Fibroblast of skin of left biceps (primary cell): ENCODE data around the gene ANO4.

Experiments used
- DNase-seq, 2 experiments: peaks; one replicate each; pipeline ENCODE4 v3.0.0-alpha.2; 2013; ENCODE audit warnings: low read depth in 2 of 2

ANO4 gene

DNA sequence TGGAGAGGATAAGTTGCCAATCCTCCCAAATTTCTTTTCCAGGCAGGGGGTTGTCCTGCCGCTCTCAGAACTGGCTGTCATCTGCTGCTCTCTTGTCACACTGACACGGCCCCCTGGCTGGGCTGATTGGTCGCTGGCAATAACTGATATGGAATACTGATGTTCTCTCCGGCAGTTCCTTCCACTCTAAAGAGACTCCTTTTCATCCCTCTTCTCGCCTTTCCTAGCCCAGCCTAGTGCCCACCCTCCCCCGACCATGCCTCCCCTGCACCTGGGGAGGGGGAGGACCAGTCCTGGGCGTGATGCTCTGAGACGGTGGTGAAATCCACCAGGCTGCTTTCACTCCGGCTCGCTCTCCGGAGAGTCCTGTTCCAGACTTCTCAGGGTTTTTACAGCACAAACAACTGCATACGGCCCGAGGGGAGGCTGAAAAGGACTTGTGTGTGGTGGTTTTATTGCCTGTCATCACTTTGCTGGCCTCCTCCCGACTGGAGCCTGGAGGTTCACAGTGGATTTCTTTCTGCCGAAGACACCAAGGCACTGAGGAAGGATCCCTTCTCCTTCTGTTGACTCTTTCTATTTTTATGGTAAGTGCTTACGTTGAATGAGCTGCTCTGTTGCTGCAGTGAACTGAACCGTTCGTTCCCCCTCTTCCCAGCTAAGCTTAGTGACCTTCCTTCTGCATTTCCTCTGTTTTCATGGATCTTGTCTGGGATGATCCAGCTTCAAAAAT is at the start of gene ANO4:
TSS of gene ANO4 (plus strand) at position 336 of the 733 bp plus-strand sequence. CDS start 107,010 bp downstream, outside the sequence.
- DNase-seq = no peak

DNA sequence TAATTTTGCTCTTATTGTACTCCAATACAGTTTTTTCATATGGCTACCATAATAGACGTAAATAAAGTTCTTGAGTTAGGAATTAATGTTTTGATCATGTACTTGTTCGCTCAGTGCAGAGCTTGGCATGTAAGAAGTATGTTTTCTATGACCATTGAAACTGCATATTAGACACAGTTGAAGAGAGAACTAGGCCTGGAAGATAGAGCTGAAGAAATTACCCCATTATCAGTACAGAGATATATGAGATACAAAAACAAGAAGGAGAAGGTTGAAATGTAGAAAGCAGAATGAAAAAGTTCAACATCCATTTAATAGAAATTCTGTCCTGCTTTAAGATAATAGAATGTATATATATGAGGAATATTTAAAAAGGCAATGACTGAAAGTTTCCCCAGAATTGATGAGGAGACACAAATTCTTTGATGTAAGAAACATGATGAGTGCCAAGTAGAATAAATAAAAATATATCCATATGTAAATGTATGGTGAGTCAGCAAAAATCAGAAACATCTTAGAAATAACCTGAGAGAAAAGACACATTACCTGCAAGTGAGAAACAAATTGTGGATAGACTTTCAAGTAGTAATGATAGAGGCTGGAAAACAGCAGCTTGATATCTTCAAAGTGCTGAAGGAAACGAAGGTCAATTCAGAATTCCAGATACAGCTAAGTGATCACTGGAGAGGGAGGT is 49.1 kb upstream of the ANO4 start:
- no peak for DNase-seq

DNA sequence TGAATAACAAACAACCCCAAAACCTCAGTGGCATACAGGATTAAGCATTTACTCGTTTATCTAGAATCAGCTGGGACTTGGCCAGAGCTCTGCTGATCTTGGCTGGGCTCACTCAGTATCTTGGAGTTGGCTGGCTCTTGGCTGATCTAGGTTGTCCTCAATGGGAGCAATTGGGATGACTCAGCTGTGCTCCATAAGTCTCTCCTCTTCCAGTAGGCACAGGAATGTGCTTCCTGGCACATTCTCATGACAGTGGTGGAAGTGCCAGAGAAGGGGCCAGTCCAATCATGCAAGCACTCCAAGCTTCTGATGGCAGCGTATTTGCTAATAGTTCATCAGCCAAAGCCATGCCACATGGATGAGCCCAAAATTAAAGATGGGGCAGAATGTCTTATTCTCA is 41.7 kb upstream of the ANO4 start:
- no peak for DNase-seq

DNA sequence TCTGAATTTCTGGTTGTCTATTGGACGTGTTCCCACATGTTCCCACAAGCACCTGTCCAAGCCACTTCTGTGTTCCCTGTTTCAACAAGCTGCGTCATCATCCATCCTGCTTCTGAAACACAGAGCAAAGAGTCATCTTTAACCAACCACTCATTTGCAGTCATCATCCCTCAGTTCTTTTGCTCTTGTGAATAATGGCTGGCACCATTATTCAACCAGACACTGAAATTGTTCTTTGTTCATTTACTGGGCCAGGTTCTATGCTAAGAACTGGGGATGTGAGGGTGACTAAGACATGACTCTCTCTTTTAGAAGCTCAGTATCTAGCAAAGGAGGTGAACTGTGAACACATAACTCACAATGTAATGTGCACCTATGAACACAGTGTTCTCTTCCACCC is 40.7 kb upstream of the ANO4 start:
- no peak for DNase-seq

DNA sequence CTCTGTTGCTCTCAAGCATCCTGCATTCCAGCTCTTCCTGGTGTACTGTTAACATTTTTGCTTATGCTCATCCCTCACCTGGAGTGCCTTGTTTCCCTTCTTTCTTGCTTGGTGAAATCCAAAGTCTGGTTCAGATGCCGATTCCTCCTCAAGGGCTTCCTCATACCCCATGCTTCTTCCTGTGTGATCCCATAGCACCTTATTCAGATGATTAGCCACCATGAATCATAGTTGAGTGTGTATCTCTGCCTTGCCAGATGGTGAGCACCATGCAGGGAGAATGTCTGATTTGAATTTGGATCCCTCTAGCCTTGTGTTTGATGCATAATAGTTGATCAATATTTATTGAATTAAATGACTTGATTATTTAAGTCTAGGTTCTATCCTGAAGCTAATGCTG is 39.4 kb upstream of the ANO4 start:
- no peak for DNase-seq

DNA sequence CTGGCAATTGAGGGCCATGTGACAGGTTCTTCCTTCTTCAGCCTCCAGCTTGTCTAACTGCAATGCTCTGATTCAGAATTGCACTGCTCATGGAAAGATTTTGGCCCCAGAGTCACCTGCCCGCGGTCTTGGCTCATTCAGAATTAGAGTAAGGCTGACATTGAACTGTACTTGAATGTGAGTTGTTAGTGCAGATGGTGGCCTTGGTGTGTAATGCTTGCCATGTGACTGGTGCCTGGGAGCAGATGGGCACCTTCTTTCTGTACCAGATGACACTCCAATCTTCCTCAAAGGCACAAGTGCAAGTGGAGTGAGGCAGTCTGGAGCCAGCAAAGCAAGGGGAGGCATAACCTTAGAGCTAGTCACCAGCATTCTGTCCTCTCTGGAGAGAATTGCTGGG is 36.5 kb upstream of the ANO4 start:
- no peak for DNase-seq

DNA sequence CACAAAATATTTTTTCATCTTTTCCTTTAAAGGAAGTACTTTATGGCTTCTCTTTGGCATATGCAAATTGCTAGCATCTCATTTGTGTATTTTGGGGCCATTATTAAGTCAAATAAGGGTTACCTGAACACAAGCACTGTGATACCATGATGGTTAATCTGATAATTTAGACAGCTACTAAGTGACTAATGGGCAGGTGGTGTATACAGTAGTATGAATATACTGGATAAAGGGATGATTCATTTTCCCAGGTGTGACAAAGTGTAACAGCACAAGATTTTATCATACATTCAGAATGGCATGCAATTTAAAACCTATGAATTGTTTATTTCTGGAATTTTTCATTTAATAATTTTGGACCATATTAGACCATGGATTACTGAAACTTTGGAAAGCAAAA is 27.2 kb upstream of the ANO4 start:
- DNase-seq = no peak

DNA sequence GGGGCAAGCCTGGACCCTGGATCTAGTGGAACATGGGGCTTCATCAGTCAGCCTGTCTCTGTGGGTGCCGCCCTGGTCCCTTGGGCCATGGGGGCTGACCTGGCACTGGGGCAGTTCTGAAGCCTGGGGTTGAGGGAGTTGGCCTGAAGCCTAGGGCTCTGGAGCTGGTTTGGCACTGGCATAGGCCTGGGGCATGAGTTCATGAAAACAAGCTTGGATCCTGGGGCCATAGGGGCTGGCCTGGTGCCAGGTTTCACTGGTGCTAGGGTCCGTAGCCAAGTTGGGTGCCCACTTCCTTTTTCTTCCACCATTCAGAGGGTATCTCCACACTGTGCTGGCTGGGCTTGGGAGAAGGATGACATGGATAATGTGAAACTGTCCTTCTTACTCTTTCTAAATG is 26.6 kb upstream of the ANO4 start:
- no peak for DNase-seq

DNA sequence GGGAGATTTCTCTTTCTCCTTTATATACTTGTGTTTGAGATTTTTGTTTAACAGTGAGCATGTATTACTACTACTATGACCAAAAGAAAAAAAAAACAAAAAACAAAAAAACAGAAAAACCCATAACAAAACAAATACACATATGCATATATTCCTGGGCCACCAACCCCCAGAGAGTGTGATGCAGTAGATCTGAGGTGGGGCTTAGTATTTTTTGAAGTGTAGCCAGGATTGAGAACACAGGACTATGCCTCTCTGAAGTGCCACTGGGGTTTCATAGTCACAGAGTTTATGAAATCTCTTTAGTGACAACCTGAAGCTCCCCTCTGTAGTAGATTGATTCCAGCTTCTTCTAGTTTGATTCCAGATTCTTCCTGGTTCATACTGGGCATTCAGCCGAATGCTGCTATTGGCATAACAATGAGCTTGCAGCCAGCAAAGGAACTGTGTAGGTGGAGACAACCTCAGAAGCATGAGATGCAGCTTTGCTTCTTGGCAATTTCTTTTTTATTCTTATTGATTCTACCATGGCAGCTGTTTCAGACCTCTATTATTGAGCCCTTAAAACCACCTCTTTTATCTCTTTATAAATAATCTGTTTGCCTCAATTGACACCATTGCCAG is 15.5 kb upstream of the ANO4 start:
- no peak for DNase-seq

DNA sequence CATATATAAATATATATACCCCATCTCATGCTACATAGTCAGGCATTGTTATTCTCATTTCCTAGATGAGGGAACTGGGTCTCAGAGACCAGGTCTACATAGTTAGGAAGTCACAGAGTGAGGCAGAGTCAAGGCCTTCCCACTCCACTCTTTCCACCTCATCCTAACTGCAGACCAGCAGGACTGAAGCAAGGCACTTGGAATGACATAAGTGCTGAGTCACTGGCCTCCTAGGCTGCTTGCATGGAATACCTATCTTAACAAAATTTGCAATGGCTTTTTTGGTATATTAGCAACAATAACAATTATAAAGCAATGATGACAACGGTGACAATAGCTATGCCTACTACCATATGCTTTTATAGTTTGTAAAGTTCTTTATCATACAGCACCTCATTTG is 5.4 kb upstream of the ANO4 start:
- DNase-seq = no peak

DNA sequence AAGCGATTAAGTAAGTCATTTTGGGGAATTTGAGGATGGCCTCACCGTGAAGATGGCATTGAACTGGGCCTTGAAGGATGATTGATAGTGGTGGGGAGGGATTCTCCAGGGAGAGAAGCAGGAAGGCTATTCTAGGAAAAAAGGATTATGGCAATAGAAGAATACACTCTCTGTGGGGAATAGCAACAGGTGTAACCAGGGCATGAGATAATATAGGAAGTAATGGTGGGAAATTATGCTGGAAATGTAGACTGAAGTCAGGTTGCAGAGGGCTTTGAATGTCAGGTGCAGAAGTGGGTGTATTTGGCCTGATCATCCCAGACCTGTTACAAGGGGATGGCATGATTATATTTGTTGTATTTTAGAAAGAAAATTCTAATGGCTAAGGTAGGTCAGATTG is 4.6 kb upstream of the ANO4 start:
- DNase-seq = no peak

DNA sequence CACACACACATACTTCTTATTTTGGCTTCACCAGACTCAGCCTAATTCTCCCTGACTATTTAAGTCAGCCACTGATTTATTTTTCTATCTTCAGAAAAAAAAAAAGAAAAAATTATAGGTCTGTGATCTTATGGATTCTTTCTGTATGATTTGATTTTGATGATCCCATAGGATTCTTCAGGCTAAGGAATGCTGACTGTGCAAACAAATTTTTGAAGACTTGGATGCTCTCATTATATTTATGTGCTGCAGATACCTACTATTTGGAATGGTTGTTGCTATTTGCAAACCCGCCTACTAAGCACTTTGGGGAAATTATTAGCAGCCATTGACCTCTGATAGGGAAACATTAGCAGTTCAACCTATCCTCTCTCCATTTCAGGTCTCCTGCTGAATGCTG is 4.0 kb upstream of the ANO4 start:
- DNase-seq = no peak

DNA sequence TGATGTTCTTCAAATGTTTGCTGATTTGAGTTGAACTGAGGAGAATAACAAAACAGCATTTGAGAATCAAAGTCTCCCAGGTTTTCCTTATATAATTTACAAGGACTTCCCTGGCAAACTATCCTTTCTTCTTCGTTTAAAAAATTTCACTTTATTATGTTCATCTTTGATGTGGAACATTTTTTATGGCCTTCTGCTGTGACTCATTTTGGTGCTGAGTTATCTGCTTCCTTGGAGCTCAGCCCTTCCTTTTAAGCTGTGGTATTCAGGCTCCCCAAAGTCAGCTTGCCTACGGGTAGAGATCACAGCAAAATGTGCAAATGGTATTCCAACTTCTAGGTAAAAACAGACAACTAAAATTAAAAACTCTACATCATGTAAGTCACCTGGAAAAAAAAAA is 1.4 kb upstream of the ANO4 start:
- no peak for DNase-seq

DNA sequence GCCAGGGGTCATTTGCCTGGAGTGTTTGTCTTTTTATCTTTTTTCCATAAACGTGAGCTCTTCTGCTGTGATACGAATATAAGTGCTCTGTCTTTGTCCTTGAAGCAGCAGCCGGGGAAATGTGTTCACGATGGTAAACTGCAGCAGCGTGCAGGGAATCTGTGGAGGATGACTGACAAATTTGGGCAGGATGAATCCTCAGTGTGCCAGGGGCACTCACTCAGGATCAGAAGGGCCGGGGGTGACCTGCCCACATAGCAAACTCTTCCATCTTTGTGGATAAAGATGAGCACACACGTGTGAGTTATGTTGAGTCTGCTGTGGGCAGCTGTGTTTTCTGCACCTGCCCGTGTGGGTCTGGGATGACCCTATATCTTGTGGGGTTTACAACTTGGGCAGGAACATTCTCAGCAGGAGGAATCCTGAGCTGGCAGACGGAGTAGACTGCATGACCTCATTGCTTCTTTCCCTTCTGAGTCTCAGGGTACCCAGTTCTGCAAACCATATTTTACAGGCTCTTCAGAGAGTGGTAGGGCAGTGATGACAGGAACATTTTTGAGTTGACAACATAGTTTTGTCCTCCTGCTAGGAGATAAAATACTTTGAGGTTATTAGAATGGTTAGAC is 711 bp downstream of the ANO4 start:
- DNase-seq = no peak

DNA sequence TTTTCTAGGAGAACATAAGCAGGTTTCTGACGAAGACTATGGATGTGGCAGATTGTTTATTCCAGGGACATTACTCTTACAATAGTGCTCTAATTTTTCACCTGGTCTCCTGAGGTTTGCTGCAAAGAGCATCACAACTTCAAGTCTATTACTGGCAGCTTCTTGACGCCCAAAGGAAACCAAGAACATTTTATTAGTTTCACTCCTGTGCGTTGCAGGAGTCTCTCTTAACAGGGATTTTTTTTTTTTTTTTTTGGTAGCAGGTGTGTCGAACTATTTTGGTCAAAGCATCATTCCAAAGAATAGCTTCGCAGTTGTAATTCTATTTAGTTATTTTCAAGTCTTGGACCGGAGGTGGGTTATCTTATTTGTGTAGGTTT is 1.2 kb downstream of the ANO4 start:
- DNase-seq = no peak

DNA sequence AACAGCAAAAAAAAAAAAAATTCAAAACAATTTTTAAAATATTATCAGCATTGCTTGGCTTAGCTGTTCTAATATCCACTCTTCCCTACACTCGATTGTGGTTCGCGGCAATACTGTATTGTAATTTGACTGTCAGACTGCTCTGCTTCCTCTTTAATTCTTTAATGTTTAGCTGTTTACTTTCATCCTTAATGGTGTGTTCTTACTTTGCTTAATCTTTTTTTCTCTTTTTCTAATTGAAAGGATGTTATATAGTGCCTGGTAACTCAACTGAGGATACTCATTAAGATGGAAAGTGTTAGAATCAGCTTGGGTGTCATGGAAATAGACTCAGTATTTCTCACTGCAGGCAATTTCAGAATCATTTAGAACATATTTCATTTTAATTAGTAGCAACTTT is 2.0 kb downstream of the ANO4 start:
- DNase-seq = no peak

DNA sequence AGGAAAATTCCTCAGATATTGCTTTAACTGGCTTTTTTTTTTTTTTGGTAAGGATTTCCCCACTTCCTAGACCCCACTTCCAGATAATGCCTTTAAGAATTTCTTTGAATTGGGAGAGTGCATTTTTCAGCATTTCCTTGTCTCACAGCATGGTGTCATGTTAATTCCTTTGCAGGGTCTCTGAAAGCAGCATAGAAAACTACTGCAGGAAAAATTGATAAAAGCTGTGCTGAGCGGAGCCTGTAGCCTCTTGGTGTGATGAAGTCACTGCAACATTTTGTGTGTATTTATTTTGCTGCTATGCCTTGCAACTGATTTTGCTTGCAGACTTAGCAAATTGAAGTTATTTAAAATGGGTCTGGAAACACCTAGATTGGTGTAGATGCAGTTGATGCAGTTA is 2.7 kb downstream of the ANO4 start:
- DNase-seq = no peak

DNA sequence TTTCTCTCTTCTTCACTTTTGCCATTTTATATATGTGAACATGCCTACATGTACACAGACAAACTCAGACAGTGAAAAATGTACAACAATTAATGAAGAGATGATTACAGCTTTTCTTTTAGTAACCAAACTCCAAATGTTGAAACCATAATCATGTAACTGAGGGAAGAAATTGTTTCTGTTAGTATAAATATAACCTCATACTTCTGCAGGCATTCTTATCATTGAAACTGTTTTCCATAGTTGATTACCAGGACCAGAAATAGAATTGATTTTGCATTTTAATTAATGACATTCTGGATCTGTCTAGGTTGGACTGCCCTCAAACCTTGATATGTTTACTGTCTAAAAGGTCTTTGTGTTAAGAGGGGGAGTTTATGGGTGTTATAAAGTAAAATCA is 3.2 kb downstream of the ANO4 start:
- DNase-seq = no peak

DNA sequence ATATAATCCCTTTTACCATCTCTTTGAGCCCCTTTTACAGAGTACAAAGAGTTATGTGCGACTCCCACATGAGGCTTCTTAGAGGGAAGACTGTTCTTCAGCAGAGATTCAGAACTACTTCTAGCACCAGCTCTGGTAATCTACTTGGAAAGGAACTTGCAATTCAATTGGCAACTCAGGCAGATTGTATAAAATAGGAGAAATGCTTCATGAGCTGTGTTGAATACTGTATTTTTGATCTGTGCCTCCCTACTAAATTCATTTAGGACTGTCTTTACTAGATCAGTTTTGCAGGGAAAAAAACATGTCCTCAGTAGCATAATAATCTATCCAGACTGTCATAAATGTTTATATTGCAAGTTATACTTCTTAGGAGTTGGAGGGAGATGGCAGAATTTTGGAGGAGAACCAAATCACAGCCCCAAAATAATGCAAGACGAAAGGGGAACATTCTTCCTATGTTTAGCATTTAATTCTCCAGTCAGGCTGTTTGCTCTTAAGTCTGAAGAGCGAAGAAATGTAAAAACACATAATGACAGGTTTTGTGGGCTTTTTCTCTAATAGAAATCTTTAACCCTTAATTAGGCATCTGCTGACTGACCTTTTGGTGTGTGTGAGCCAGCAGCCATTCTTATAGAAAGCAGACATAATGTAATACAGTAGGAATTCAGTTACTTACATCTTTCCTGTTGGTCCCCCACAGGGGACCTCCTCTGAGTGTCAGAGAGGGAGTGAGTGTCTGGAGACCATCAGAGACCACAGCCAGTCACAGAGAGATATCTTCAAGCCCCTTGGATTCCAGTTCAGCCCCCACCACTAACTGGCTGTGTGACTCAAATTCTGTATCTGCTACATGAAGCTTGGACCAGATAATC is 3.9 kb downstream of the ANO4 start:
- no peak for DNase-seq

DNA sequence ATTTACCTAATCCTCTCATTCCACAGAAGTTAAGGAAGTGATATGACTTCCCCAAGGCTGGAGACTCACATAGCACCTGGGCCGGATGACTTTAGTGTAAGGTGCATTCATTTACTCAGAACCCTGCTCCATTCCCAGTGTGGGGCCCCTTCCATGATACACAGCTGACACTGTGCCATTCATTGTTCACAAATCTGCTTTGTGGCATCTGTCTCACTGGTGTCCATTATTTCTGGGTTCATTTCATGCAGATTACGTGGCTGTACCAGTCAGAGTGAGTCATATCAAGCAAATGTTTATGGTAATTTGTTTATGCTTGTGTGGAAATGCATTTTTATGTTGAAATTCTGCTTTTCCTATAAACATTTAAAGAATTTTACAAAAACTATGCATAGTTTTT is 5.2 kb downstream of the ANO4 start:
- no peak for DNase-seq

DNA sequence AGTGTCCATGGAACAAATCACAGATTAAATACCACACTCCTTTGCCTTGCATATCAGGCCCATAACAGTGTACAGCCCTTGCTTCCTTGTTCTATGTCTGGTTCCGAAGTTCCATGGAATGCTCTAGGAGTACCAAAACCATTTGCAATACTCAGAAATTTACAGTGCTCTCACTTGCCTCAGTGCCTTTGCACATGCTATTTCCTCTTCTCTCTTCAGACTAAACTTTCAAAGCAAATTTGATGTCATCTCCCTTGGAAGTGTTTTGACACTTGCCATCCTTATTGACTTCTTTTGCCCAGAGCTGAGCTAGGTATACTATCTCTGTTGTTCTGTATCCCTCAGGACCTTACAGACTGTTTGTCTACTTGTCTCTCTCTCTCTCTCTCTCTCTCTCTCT is 6.1 kb downstream of the ANO4 start:
- DNase-seq = no peak

DNA sequence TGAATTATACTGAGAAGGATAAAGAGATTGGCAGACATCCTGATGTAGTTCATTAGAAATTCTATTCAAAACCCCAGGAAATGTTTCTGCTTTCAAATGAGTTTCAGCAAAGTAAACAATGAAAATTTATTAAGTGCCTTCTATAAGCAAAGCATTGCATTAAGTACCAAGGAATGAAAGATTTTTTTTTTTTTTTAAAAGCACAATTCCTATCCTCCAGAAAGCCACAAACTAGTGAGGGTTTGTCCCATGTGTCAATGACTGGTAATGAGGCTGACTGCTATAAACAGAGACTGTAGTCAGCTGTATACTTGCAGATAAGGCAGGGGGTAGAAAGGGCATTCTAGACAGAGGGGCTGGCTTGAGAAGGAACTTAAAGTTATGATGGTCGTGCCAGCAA is 6.7 kb downstream of the ANO4 start:
- DNase-seq = no peak
